HG03565 (cell line): ENCODE results near the gene ARHGAP6.
"Not testable (repeated sequence)": the region's sequence is repeated elsewhere in the genome, so short reads cannot be mapped to it uniquely, and the experiment has no call there.

Experiments used
- ATAC-seq: cut with Tn5 transposase; IDR thresholded peaks from one replicate; pipeline ENCODE4 v1.9.1; 2021; ENCODE audit warnings: mild to moderate bottlenecking, moderate library complexity; ENCODE audit not compliant: unreplicated experiment

Gene ARHGAP6

DNA sequence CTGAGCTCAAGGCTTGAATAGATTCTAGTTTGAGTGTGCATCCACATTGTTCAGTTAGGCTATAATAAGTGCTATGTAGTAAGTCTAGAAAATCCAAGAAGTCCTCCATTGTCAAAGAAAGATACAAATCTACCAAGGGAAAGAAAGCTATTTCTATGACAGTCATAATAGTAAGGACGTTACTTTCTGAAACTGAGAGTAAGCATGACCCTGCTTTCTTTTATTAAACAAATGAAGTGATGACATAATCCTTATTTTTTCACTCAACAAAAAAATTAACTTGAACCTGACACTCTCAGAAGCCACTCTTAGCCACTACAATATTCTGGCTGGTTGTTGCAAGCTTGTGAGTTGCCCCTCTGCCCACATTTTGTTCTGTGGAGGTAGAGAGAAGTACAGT is 406.3 kb downstream of the ARHGAP6 start:
- no peak for ATAC-seq

DNA sequence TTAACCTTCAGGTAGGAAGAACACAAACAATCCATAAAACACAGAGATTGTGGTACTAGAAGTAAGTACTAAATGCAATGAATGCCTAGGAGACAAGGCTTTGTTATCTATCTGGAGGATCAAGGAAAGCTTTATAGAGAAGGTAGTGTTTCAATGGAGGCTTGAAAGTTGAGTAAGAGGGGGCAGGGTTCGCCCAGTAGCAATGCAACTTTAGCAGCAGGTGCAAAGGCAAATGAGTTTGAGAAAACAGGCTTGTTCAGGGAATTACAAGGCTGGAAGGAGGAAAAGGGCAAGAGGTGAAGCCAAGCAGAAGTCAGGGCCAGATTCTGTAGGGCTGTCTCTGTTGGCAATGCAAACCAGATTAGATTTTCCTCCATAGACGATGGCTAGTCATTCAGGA is 408.0 kb downstream of the ARHGAP6 start:
- no peak for ATAC-seq

DNA sequence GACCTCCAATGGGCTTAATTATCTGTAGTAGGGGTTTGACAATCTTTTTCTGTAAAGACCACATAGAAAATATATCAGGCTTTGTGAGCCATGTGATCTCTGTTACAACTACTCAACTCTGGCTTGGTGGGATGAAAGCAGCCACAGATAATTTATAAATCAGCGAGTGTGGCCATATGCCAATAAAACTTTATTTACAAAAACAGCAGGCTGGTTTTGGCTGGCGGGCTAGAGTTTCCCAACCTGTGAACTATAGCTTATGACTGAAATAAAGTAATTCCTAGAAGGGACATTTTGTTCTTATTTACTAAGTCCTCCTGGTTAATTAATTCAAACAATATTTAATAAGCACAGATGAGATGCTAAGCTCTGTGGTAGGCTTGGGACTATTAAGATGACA is 408.4 kb downstream of the ARHGAP6 start:
- ATAC-seq: no peak

DNA sequence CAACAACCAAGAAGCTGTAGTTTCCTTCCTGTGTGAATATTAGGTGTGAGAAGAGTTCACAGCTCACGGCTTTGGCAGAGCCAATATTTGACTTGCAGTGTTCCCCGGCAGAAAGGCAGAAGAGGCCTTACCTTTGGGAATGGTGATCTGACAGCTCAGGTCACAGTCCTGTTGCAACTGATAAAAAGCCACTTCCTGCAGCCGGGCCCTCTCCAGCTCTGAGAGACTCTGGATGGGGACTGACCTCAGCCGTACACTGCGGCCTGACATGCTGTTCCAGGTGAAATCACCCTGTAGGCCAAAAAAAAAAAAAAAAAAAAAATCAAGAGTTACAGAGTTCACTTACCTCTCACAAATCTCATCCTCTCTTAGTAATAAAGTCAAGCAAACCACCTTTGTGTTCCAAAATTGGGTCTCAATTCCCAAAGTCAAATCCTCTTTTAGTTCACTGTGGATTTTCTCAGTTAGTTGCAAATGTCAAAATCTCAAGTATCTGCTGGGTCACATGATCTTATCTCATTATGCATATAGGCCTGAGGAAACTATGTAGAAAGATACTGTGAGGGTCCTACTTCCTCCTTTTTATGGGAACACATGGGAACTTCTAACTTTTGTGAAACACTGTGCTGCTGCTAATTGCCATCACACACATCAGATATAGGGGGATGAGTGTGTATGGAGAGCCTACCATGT is 411.2 kb downstream of the ARHGAP6 start:
- ATAC-seq: no peak

DNA sequence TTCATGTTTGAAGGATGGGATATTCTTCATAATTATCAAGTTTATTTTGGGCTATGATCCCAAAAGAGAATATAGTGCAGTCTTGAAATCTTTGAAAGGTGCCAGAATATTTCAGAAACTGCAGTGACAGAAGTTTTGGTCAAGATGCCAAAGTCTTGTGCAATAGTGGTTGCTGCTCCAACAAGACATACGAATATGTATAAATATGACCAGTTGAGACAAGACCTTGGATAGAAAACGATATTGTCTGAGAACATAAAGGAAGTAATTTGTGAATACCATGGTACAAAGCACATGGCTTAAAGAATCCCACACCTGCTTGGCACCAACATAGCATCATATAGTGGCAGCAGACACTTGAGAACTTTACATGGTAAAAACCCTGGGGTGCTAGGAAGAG is 421.1 kb downstream of the ARHGAP6 start:
- ATAC-seq: no peak

DNA sequence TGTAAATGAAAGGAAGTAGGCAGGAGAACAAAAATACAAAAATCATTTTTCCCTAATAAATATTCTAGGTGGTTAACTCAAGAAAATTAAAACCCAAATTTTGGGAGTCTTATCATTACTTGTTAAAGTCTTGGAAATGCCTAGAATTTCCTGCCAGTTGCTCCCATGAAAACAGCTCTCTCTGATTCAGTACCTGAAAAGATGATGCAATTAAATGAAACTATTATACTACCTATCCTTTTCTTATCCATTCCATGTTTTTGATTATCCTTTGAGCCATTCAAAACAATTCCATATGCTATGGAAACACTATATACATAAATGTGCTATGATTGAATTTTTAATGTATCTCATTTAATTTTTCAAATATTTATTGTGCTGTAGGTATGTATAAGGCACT is 423.0 kb downstream of the ARHGAP6 start:
- ATAC-seq: no peak

DNA sequence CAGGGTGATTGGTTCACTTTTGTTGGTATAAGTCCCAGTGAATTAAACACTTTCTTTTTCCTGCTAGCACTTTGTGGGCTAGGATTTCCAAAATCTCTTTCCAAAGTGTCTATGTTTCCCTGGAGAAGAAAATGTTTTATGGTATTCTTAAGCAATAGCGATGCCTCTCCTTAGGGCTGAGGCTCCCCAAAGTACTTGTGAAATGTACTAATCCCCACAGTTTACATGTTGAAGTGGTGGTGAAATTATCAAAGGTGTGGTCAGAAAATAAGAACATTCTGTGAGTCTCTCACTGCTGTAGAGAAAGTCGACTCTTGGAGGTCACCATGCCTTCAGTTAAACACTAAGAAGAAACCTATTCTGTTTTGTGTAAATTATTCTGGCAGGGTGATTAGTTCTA is 424.0 kb downstream of the ARHGAP6 start:
- ATAC-seq: no peak

DNA sequence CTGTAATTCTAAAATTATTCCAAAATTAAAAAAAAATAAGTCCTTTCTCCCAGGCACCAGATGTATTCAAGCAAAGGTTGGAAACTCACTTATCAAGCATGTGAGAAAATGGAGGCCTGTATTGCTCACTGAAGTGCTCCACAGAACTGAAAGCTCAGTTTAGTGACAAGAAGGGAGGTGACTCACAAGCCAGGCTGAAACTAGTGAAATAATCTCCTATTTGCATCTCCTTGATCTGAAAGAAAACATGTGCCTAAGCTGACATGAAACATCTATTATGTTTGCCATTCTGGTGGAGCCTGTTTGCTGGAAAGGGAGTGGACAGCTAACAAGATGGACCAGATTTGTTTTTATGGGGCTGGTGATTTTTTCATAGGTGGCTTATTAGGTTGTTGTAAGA is 426.5 kb downstream of the ARHGAP6 start:
- ATAC-seq: peak; percentile 80

DNA sequence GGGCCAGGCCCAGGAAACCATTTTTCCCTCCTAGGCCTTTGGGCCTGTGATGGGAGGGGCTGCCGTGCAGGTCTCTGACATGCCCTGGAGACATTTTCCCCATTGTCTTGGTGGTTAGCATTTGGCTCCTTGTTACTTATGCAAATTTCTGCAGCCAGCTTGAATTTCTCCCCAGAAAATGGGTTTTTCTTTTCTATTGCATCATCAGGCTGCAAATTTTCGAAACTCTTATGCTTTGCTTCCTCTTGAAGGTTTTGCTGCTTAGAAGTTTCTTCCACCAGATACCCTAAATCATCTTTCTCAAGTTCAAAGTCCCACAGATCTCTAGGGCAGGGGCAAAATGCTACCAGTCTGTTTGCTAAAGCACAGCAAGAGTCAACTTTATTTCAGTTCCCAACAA is 430.3 kb downstream of the ARHGAP6 start:
- not testable (repeated sequence) for ATAC-seq

DNA sequence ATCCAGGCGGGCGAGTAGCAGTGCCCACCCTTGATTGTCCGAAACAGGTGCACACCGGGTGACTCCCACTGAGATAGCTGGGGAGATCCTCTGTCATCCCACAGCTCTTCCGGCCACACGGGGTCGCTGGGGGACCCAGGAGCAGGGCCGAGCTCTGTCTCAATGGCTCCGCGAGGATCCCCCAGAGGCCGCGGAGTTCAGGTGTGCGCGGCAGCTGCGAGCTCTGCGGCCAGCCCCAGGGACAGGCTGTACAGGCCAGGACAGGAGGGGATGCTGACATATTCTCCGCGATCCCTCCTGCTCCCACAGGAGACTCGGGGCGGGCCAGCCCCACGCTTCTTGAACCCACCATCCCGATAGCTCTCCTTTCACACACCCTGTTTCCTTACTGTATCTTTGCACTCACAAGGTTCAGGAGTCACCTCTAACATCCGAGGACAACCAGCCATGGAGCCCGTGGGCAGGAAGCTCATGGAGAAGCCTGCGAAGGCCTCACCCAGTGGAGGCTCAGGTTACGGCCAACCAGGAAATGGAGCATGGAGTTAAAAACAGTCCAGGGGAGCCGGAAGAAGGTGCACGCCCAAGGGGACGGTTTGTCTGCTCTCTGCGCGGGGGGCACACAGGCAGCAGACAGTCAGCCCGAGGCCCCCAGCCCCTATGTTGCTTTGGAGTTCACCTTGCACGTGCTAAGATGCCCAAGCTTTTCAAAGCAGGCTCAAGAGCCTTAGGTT is 450.4 kb downstream of the ARHGAP6 start:
- ATAC-seq: no peak

DNA sequence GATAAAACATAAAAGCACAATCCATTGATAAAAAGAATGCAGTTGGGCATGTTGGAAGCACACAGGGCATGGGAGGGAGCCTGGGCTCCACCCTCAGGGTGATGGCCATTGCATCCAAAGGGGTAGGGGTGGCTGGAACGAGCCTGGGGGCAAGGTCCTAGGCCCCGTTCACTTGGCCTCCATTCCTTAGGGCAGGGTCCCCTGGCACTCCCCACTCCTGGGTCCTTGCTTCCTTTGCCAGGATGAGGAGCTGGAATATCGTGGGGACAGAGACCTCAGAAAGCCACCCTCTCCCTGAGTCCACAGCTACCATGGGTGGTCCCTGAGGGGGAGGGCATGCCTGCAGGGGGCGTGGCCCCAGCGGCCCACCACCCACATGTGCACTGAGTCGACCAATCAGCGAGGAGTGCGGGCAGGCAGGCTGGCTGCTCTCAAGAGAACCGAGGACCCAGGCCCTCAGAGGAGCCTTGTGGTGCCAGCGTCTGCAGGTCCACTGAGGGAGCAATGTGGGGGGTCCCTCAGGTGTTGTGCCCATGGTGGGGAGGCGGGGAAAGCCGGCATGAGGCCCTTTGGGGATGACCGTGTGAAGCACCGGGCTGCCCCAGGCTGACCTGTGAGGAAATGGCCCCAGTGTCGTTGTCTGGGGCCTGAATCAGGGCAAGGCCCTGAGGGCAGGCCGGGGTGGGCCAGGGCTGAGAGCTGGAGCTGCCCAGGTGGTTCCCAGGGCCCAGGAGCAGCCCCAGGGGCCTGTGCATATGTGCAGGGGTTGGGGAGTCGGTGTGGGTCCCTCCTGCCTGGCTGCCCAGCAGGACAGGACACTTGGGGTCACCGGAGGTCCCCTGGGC is 451.2 kb downstream of the ARHGAP6 start:
- no peak for ATAC-seq

DNA sequence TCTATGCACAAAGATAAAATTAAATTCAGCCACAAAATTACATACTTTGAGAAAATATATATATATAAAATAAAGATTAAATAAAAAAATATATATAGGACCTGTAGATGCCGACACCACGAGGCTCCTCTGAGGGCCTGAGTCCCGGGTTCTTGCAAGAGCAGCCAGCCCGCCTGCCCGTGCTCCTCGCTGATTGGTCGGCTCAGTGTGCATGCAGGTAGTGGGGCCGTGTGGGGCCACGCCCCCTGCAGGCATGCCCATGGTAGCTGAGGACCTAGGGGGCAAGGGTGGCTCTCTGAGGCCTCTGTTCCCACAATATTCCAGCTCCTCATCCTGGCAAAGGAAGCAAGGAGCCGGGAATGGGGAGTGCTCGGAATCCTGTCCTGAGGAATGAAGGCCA is 453.0 kb downstream of the ARHGAP6 start:
- ATAC-seq: no peak

DNA sequence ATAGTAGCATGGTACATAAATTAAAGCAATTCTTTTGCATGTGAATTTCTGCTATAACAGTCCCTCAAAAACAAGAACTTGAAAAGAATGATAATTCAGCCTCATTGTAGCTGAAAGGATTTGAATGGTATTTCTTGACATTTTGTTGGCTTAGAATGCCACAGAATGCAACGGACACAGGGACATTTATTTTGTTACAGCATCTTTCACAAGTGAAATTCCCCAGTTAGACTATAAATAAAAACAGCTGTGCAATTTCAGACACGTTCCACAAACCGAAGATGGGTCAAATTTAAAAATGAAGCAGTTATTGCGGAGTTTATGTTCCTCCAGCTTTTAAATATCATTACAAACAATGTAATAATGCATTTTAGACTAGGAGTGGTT is 455.3 kb downstream of the ARHGAP6 start:
- ATAC-seq: no peak

DNA sequence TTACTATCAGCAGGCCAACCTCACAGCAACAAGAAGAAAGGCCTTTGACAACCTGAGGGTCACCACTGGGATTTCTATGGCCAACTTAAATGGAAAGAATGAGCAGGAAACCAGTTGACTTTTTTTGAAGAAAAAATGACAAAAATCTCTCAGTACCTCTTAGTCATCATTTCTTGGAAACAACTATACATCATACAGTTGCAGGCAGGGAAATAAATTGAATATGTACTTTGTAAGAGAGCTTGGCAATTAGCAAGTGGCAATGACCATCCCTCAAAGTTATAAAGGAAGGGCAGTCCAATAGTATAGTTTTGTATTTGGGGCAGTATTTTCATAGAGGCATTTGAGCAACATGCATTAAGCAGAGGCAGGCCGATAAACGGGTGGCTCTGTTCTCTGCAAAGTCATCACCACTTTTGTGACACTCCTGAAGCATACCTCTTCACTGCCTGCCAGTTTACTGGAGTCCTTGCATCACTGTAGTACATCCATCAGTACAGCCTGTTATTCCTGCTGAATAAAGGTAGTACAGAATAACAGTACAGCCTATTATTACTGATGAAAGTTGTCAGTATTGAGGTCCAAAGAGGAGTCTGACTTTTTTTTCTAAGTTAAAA is 455.8 kb downstream of the ARHGAP6 start:
- no peak for ATAC-seq

DNA sequence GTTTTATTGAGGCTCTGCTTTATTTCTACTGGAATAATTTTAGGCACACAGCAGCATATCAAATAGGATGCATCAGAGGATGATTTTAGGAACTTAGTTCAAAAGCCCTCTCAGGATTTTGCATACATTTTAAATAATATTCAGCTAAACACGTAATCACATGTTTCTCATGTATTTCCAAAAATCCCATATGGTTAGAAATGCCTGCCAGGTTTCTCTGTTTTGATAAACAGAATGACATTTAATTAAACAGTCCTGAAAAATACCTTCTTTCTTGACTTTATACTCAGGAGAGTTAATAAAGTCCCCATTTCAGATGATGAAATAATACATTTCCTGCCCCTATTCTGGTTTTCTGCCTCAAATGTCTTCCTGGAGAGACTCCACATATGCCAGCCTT is 459.0 kb downstream of the ARHGAP6 start:
- no peak for ATAC-seq

DNA sequence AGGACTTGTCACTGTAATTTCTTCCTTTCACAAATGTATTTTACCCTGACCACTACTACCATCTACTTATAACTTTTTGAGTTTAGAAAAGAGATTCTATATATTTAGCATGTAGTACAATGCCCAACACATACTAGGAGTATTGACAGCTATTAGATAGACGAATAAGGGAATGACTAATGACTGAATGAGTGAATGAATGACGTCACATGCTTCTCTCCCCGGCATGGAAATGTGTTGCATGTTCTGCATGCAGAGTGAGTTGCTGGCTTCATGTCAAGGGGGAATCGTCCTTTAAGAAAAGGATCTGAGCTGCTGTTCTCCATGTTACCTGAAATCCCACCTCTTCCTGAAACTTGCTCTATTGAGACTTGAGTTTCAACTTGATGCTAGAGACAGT is 459.9 kb downstream of the ARHGAP6 start:
- ATAC-seq: no peak

DNA sequence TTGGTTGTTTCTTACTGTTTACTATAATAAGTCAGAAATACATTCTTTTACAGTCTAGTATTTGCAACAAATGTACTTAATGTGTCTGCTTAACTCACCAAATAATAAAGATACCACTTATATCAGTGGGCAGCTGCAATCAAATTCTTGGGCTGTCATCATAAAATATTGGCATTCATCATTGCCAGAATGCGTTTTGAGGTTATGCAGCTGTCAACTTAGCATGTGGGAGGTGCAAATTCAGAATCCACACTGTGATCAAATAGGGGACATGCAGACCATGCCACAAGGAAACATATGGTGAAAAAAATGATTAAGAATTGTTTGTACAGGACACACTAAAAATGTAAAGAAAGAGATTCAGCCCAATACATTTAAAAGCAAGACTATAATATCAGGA is 468.0 kb downstream of the ARHGAP6 start:
- ATAC-seq: no peak

DNA sequence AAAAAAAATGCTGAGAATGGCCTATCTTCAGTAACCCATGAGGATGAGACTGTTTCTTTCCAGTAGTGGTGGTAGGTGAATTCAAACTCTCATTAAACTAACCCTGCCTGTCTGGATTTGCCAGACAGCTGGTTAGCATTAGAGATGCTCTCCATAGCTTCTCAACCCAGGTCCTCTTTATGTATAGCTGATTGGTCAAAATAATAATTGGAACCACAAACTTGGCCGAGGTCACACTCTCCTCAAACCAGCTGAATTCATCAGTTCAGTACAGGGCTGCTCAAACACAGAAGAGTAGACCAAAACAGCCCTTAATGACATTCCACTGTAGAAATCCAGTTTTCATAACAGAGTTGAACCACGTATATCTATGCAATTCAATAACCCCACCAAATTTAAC is 469.2 kb downstream of the ARHGAP6 start:
- no peak for ATAC-seq

DNA sequence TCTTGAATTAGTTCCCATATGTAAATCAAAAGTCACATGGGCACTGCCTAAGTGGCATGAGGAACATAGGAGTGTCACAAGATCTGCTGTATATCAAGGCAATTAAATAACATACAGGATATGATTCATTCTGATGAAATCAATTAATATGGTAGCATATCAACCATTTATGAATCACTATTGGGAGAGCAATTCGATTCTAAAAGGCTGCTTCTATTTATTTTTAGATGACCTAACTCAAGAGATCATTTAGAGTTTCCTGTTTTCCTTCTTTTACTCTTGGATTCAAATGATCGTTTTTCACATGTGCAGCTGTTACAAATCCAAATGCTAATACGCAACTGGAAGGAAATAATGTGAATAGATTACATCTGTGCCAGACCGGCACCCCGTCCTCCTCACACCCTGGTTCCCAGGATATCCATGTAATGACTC is 472.7 kb downstream of the ARHGAP6 start:
- no peak for ATAC-seq

DNA sequence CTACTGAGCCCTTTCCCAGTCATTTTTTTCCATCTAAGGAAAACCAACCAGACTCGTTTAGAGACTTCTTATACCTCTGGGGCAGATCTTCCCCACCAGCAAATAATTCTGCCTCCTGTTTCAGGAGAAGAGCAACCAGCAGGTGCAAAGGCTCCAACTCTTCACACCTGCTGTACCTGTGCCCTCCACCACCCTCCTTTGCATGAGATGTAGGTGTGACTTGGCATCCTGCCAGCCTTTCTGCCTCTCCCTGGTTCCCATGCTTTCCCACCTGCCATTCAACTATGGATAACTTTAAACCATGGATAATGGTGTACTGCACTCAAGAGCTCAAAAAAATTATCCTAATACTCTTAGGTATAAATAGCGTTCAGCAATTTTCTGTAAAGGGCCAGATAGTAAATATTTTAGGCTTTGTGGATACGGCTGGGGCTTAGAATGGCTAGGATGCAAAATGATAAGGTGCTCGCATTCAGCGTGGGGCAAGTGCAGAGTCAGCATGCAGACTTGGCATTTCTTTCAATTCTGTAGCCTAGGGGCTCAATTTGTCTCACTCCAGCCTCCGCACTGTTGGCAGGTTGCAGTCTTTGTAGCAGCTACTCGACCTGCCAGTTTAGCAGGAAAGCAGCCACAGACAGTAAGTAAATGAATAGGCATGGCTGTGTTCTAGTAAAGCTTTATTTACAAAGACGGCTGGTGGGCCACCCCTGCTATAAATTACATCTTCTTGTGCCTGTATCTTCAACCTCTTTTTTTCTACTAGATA is 474.8 kb downstream of the ARHGAP6 start:
- ATAC-seq: no peak

DNA sequence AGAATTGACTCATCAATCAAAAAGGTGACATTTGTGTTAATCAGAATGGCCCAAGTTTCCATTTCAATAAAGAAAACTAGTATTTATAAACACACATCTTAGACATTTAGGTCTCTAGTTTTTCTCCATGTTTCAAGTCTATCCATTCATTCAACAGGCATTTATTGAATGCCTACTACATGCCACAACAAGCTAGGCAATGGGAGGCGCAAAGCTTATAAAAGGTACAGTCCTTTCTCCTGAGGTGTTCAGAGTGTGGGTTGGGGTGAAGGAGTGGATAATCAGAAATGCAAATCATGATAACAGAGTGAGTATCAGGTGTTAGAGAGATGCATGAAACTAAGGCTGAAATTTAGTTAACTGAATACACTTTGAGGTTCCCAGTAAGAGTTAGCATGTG is 476.6 kb downstream of the ARHGAP6 start:
- ATAC-seq: no peak
